NCI-H446 treated with DMSO at 0.1 percent for 48 hours (cell line): ENCODE results near the gene TNXB.
"Not testable (repeated sequence)": the region's sequence is repeated elsewhere in the genome, so short reads cannot be mapped to it uniquely, and the experiment has no call there.

Experiments used
- DNase-seq: peaks from one replicate; lab custom pipeline; 2025; lab: John Stamatoyannopoulos, UW

Gene TNXB

GRCh38 chr6:32039321-32040274 is 69.5 kb downstream of the TNXB start:
- DNase-seq = not testable (repeated sequence)

GRCh38 chr6:32038878-32039277 is 70.3 kb downstream of the TNXB start:
- not testable (repeated sequence) for DNase-seq

- not testable (repeated sequence) for DNase-seq
Measured at GRCh38 chr6:32037598-32038524, 71.3 kb downstream of the TNXB start, which contains the start of gene CYP21A2. TSS of gene CYP21A2 (plus strand) at chr6:32038415. CDS start at chr6:32038423, 8 bp downstream.

GRCh38 chr6:32037136-32037535 is 72.0 kb downstream of the TNXB start:
- not testable (repeated sequence) for DNase-seq

DNA sequence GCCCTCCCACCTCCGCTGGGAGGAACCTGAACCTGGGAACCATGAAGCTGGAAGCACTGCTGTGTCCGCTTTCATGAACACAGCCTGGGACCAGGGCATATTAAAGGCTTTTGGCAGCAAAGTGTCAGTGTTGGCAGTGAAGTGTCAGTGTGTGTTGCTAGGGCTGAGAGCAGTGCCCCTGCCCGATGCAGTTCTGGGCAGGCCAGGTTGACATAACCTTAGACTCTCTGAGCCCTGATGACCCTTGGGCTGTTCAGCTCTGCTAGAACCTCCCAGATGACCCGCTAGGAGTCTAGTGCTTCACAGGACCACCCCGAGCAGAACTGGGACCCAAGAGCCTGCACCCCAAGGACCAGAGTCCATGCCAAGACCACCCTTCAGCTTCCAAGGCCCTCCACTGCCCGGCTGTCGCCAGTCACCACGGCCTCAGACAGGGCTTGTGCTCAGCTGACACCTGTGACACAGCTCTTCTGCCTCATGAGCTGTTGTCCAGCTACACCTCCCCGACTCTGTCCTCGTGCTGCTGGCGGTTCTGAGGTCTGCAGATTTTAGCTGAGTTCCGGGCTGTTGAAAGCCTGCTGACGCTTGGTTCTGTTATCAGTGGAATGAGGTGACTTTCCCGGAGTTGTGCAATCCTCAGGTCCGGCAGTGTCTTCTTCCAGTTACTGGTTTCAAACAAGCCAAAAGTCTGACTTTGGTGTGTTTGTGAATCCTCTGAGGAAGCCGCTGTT is 73.7 kb downstream of the TNXB start:
- not testable (repeated sequence) for DNase-seq

DNA sequence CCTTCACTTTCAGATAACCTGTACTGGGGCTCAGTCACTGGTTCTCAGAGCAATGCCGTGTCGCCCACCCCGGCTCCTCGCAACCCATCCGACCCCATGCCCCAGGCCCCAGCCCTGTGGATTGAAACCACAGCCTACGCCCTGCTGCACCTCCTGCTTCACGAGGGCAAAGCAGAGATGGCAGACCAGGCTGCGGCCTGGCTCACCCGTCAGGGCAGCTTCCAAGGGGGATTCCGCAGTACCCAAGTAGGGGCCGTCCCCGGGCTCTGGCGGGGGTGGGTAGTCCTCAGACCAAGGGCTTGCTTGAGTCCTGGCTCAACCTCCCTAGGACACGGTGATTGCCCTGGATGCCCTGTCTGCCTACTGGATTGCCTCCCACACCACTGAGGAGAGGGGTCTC is 79.6 kb downstream of the TNXB start:
- not testable (repeated sequence) for DNase-seq

DNA sequence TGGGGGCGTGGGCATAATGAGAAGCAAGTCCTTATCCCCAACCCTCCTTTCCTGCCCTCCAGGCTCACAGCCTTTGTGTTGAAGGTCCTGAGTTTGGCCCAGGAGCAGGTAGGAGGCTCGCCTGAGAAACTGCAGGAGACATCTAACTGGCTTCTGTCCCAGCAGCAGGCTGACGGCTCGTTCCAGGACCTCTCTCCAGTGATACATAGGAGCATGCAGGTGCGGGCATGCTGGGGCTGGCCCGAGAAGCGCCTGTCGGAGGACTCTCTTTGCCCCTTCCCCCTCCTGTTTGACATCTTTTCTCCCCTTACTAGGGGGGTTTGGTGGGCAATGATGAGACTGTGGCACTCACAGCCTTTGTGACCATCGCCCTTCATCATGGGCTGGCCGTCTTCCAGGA is 80.5 kb downstream of the TNXB start:
- not testable (repeated sequence) for DNase-seq

DNA sequence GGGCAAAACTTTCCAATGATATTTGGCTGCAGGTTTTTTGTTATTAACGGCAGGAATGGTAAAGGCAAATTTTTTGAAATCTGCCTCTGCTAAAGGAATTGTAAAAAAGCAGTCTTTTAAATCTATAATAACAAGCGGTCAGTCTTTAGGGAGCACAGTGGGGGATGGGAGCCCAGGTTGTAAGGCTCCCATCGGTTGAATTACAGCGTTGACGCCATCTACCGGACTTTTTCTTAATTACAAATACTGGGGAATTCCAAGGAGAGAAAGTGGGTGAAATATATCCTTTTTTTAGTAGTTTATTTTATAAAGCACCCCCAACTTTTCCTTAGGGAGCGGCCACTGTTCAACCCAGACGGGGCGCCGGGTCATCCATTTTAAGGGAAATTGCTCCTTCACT is 87.0 kb downstream of the TNXB start:
- not testable (repeated sequence) for DNase-seq

- DNase-seq = not testable (repeated sequence)
Measured at GRCh38 chr6:32014547-32014946, 94.6 kb downstream of the TNXB start, which contains the start of gene C4B. TSS of gene C4B (plus strand) at chr6:32014795. CDS start at chr6:32014846, 51 bp downstream.

DNA sequence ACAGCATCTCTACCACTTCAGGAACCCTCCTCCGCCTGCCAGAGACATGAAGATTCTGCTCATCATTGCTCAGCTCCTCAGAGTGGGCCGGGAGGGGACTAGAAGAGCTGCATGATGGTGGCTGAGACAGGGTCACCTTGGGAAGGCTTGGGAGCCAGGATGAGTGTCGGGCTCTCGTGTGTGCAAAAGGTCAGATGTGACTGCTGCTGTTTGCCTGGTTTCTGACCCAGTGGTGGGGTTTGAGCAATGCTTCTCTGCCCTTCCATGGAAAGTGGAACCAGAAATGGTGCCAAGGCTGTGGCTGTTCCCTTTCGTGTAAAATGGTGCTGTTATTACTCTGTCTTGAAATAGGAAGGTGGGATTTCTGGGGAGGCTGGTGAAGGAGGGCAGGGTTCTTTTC is 95.4 kb downstream of the TNXB start:
- not testable (repeated sequence) for DNase-seq

DNA sequence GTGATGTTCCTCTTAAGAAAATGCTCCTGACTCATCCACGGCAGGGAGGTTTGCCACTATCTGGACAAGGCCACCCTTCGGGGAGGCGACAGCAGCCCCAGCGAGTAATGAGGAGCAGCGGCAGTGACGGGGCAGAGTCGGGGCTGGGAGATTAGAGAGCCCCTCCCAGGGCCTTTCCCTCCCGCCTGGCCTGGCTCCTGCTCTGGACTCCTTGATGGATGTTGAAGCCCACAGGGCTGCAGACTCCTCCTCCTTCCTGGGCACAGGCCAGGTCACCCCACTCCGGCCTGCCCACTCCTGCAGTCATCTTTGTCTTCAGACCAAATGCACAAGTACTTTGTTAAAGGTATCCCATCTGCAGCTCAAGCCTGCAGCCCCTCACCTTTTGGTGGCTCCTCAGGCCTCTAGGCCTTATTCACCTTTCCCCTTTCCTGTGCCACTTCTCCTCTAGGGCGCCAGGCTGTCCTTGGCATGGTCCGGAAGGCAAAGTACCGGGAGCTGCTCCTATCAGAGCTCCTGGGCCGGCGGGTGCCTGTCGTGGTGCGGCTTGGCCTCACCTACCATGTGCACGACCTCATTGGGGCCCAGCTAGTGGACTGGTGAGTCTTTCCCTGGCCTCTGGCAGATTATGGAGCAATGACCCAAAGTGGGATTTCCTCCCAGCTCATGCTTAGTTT is 96.1 kb downstream of the TNXB start:
- not testable (repeated sequence) for DNase-seq

- DNase-seq = not testable (repeated sequence)
Measured at GRCh38 chr6:32010856-32011530, 98.1 kb downstream of the TNXB start.

- not testable (repeated sequence) for DNase-seq
Measured at GRCh38 chr6:32009537-32009936, 99.6 kb downstream of the TNXB start.

DNA sequence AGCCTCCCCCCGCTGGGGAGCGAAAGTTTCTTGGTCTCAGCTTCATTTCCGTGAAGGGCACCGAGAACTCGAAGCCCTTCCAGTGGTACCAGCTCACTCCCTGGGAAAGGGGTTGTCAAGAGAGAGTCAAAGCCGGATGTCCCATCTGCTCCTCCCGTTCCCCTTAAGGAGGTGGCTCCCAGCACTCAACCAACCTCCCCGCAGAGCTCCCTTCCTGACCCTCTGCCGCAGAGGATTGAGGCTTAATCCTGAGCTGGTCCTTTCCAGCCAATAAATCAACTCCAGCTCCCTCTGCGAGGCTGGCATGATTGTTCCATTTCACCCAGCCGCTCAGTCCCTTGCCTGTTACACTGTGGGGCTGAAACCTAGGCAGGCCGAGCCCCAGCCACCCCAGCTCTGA is 100.5 kb downstream of the TNXB start:
- DNase-seq = not testable (repeated sequence)

DNA sequence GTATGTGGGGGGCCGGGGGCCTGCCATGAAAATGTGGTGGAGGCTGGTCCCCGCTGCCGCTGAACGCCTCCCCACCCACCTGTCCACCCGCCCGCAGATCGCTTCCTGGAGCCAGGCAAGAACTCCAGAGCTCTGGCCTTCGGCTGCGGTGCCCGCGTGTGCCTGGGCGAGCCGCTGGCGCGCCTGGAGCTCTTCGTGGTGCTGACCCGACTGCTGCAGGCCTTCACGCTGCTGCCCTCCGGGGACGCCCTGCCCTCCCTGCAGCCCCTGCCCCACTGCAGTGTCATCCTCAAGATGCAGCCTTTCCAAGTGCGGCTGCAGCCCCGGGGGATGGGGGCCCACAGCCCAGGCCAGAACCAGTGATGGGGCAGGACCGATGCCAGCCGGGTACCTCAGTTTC is 101.1 kb downstream of the TNXB start:
- DNase-seq = not testable (repeated sequence)

- not testable (repeated sequence) for DNase-seq
Measured at GRCh38 chr6:32007086-32007485, 102.1 kb downstream of the TNXB start.

DNA sequence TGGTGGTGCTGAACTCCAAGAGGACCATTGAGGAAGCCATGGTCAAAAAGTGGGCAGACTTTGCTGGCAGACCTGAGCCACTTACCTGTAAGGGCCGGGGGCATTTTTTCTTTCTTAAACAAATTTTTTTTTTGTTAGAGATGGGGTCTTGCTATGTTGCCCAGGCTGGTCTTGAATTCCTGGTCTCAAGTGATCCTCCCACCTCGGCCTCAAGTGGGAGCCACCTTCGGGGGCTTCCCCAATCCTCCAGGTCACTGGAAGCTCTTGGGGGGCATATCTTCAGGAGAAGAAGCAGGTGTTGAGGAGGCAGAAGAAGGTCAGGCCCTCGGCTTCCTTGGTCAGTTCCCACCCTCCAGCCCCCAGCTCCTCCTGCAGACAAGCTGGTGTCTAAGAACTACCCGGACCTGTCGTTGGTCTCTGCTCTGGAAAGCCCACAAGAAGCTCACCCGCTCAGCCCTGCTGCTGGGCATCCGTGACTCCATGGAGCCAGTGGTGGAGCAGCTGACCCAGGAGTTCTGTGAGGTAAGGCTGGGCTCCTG is 103.1 kb downstream of the TNXB start:
- not testable (repeated sequence) for DNase-seq

GRCh38 chr6:32005538-32005880 is 103.6 kb downstream of the TNXB start:
- not testable (repeated sequence) for DNase-seq

DNA sequence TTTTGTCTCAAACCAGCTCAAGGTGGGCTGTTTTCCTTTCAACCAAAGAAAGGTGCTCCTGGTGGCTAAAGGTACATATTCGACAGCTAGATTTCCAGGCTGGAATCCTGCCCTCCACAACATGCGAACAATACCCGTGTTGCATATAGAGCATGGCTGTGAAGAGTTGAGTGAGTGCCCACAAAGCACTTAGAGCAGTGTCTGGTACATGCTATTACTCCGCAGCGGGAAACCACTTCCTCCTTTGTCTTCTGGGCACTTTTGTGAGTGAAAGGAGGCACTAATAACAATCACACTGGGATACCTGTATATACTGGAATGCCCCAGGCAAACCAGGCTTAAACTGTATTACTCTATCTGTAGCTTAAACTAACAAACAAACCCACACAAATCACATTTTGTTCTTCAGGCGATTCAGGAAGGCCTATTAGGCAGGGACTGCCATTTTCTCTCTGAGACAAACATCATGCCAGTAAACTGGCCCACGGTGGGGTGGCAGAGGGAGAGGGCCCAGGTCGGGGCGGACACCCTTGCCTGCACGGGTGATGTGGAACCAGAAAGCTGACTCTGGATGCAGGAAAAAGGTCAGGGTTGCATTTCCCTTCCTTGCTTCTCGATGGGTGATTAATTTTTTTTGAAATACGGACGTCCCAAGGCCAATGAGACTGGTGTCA is 104.1 kb downstream of the TNXB start:
- DNase-seq = not testable (repeated sequence)
